GM12874 (cell line): ENCODE results near the gene NOCT.
A peak's percentile ranks its signal among the peaks of the same experiment; 100 is the strongest.

Experiments
- TF ChIP-seq, protein P1 (sequence below): IDR thresholded peaks from 2 replicates; pipeline ENCODE4 v1.5.1; 2011; ENCODE audit warnings: low read depth, mild to moderate bottlenecking, control low read depth, low read length, moderate library complexity; ENCODE audit not compliant: insufficient read depth

NOCT gene, protein sequence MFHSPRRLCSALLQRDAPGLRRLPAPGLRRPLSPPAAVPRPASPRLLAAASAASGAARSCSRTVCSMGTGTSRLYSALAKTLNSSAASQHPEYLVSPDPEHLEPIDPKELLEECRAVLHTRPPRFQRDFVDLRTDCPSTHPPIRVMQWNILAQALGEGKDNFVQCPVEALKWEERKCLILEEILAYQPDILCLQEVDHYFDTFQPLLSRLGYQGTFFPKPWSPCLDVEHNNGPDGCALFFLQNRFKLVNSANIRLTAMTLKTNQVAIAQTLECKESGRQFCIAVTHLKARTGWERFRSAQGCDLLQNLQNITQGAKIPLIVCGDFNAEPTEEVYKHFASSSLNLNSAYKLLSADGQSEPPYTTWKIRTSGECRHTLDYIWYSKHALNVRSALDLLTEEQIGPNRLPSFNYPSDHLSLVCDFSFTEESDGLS

DNA sequence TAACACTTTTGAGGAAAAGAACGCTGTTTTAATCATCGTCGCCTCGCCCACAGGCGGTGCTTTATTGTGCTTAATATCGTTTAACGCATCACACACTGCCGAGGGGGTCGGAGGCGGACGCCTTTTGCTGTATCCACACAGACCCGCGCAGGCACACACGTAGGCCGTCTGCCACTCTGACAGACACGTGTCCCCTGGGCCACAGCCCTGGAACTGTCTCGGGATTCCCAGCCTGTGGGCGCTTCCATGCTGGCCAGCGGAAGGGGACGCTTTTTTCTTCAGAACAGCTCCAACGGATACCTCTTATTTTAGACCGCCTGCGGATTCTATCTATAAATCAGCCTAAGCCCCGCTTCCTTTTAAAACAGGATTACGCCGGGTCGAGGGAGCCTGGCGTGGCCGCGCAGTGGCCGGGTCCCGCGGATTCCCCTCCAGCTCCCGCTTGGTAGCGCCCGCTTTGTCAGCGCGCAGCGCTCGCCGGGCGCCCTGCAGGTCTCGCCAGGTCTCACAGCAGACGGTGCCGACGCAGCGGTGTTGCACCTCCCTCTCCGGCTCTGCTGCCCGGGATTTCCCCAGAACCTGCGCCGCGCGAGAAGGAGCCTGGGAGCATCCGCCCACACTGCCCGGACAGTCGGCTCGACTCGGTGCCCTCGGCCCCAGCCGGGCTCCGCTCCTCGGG, at the start of gene NOCT:
Gene NOCT (plus strand): TSS at position 513 of the 679 bp plus-strand sequence. CDS start 201 bp downstream, outside the sequence.
- TF ChIP-seq, protein P1, sequence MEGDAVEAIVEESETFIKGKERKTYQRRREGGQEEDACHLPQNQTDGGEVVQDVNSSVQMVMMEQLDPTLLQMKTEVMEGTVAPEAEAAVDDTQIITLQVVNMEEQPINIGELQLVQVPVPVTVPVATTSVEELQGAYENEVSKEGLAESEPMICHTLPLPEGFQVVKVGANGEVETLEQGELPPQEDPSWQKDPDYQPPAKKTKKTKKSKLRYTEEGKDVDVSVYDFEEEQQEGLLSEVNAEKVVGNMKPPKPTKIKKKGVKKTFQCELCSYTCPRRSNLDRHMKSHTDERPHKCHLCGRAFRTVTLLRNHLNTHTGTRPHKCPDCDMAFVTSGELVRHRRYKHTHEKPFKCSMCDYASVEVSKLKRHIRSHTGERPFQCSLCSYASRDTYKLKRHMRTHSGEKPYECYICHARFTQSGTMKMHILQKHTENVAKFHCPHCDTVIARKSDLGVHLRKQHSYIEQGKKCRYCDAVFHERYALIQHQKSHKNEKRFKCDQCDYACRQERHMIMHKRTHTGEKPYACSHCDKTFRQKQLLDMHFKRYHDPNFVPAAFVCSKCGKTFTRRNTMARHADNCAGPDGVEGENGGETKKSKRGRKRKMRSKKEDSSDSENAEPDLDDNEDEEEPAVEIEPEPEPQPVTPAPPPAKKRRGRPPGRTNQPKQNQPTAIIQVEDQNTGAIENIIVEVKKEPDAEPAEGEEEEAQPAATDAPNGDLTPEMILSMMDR: peak; percentile 12; the same call in 1 of the 2 replicates

DNA sequence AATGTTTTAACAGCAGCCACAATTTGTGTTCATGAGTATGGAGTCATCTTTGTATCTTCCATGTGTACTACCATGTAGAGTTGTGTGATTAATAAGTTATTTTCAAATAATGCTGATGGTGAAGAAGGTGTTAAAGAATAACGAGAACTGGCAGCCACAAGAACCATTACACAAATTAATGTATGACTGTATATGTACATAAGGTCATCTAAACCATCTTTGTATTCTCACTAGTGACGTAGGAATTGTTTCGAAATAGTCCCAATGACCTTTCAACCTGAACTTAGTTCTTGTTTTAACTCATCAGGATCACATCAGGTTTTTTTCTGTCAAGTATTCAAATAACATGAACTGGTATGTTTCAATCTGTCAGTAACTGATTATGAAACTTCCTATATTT, 48.3 kb upstream of the NOCT start:
- TF ChIP-seq, protein P1: no peak

DNA sequence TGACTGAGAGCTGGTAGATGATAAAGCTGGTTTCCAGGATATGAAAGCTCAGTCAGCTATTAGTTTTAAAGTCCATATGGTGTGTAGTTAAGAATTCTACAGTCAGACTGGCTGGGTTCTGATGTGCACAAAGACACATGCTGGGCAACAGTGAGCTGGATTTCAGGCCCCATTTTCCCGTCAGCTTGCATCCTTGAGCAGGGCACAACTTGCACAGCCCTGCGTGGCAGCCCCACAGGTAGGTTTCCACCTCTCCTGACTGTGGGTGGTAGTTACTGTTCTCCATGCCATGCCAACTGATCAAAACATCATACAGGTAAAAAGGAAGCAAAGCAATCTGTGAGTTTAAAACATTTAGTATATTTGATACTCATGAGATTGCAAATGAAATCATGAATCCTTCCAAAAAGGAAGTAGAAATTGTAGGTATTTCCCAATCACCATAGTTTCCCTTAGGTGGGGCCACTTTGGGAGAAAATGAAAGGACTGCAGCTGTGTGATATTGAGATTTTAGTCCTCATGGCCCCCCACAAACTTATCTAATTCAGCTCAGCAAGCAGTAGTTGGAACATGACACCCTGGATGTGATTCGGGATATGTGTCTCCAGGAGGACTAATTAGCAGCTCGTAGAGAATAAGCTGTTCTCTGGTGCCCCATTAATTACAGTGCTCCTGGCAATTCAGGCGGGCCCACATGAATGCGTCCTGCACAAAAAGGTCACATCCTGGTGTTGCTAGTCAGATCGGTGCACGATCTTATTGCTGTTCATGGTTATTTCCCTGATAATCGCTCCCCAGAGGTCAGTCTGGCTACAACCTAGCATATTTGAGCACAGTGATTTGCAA, 42.4 kb upstream of the NOCT start:
- TF ChIP-seq, protein P1: no peak

DNA sequence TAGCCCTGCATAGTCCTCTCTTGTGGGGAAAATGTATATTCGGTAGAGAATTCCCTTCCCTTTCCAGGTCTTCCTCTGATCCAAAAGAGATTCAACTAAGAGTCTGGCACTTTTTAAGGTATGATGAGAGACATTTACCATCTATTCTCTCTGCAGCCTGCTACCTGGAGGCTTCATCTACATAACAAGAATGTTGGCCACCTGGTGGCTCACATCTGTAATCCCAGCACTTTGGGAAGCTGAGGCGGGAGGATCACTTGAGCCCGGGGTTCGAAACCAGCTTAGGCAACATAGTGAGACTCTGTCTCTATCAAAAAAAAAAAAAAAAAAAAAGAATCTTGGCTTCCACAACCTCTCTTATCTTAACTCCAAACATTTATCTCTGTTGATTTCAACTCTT, 40.4 kb upstream of the NOCT start:
- TF ChIP-seq, protein P1: peak; percentile 14; the same call in 1 of the 2 replicates

DNA sequence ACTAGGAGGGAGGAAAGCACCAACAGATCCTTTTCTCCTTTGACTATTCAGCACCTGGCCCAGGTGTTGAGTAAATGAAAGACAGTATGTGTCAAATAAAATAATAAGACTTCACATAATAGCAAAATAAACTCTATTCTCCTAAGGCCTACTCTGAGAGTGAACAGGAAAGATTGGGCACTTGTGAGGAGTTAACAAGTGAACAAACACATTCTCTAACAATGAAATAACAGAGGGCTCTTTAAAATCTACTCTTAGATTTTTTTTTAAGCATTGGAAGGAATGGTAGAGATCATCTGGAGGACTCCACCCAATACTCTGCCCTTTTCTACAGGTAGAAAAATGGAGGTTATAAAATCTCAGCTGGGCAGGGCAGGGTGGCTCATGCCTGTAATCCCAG, 39.1 kb upstream of the NOCT start:
- TF ChIP-seq, protein P1: no peak

DNA sequence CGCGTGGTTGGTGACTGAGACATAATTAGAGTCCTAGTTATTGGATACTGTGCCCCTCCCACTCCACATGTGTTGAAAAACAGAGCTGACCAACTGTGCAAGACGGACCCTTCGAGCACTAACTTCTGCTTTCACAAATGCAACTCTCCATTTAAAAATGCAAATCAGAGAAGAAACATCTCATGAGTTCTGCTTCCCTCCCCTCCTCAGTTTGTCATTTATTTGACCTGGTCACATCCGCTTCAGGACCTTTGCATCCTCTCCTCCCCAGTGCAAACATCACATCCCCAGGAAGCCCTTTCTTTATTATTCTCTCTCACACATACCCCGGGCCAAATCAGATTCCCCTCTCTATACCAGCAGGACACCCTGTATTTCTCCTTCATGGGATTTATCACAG, 38.1 kb upstream of the NOCT start:
- TF ChIP-seq, protein P1: no peak
